Endometrium (tissue), 2 donors: ENCODE results near the gene ERCC6.
A peak's percentile ranks its signal among the peaks of the same experiment; 100 is the strongest.

Source experiments
- FAIRE-seq: peaks from 2 replicates; lab custom pipeline; 2012; peaks lifted over from hg19 to GRCh38; lab: Jason Lieb, UNC
- donor health status: control.
- donor health status: control.

Gene ERCC6

DNA sequence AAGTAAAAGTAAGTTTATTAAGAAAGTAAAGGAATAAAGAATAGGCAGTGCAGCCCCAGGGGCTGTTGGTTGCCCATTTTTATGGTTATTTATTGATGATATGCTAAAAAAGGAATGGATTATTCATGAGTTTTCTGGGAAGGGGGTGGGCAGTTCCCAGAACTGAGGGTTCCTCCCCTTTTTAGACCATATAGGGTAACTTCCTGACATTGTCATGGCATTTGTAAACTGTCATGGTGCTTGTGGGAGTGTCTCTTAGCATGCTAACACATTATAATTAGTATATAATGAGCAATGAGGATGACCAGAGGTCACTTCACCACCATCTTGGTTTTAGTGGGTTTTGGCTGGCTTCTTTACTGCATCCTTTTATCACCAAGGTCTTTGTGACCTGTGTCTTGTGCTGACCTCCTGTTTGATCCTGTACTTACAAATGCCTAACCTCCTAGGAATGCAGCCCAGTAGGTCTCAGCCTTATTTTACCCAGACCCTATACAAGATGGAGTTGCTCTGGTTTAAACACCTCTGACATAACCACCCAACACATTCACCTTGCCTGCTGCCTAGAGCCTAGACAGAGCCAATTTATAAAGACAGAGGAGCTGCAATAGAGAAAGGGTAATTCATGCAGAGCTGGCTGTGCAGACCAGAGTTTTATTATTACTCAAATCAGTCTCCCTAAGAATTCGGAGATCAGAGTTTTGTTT, 10.9 kb upstream of the ERCC6 start:
- no peak for FAIRE-seq

GRCh38 chr10:49543604-49544003, 4.7 kb upstream of the ERCC6 start:
- no peak for FAIRE-seq

DNA sequence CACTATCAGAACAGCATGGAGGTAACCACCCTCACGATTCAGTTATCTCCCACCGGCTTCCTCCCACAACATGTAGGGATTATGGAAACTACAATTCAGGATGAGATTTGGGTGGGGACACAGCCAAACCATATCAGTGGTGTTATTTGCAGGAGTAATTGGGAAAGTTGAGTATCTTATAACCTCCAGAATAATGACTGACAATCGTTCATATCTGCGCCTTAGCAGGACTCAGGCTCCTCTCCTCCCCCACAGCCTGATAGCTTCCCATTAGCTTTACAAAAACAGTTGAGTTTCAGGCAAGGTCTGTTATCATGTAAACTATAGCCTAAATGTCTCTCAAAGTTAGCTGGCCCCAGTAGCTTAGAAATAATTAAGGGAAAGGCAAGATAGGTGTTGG, 3.4 kb upstream of the ERCC6 start:
- no peak for FAIRE-seq

DNA sequence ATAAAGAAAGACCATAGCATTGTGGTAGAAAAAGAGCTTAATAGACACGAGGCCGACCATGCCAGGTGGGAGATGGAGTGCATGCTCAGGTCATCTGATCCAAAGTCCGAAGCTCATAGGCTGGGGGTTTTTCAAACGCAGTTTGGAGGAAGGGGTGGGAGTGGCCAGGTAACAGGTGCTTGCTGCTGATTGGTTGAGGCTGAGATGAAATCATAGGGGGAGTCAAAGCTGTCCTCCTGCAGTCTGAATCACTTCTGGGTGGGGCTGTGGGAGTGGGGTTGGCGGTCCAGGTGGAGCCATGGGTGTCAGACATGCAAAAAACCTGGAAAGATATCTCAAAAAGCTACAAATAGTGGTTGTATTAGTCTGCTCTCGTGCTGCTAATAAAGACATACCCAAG, 2.8 kb upstream of the ERCC6 start:
- no peak for FAIRE-seq

- FAIRE-seq, result no peak
Observed at GRCh38 chr10:49540056-49540797, 1.3 kb upstream of the ERCC6 start.

DNA sequence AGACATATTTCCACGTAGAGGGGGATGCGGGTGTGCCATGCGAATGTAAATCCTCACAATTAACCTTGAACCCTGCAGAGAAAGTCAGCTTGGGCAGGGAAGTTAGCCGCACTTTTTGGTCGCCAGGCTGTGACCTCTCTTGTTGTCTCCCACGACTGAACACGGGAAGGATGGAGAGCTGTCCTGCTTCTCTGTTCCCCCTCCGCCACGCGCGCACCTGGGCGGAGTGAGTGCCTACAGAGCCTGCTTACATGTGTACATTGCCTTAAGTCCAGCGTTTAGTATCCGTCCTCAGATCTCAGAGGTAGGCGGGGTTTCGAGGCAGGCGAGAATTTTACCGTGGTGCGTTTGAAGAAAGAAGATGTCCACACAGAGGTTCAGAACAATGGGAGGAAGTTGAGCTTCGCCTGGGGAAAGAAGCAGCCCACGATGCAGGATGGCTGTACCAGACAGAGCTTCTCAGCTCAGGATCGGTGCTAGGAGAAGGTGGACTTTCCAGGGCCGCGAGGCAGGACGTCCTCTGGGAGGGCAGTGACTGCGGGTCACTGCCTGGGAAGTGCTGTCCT, 482 bp upstream of the ERCC6 start:
- FAIRE-seq, result no peak

- FAIRE-seq, result no peak
Observed at GRCh38 chr10:49534670-49535381, 4.1 kb downstream of the ERCC6 start.

- no peak for FAIRE-seq
Observed at GRCh38 chr10:49532461-49532860, 6.5 kb downstream of the ERCC6 start.

- no peak for FAIRE-seq
Observed at GRCh38 chr10:49528977-49529506, 9.9 kb downstream of the ERCC6 start.

- FAIRE-seq, result no peak
Observed at GRCh38 chr10:49527850-49528249, 11.1 kb downstream of the ERCC6 start.

DNA sequence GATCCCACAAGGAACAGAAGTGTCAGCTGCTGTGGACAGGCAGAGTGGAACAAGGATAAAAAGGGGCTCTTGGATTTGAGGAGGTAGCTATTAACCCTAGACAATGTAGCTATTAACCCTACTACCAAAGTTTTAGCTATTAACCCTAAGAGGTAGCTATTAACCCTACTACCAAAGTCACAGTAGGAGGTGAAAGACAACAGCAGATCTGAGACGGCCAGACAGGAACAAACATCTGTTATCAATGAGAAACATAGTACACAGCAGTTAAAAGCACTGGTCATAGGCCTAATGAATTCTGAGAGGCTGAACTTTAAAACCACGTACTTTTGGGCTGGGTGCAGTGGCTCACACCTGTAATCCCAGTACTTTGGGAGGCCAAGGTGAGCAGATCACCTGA, 11.9 kb downstream of the ERCC6 start:
- no peak for FAIRE-seq

DNA sequence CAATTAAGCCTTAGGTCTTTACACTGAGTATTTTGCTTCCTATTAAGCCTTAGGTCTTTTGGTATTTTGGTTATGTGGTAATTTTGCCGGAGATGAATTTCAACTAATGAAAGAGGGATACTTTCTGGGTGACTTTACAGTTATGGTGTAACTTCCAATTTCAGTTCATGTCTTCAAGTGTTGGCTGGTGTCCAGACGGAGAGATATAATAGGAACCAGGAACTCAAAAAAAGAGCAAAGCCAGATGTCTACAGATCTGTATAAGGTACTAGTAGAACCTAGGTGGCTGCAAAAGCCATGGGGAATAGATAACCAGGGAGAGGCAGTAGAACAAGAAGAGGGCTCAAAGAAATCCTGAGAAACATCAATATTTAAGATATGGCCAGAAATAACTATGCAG, 12.3 kb downstream of the ERCC6 start:
- no peak for FAIRE-seq

DNA sequence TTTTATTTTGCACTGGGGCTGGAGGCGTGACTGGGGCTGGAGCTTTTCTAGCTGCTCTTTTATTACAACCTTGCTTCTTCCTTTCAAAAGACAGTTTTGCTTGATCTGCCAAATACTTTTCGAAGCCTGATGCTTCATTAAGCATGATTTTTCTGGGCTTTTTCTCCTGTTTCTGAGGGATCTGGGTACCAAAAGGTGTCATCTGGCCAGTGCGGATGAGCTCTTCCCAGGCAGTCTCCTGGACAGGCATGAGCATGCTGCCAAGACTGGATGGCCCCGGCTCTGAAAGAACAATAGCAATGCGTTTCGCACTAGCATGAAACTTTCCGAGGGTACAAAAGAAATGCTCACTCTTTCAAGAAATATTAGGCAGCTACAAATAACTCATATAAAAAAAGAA, 14.4 kb downstream of the ERCC6 start:
- FAIRE-seq, result no peak

GRCh38 chr10:49523301-49523700, 15.6 kb downstream of the ERCC6 start:
- FAIRE-seq, result no peak

DNA sequence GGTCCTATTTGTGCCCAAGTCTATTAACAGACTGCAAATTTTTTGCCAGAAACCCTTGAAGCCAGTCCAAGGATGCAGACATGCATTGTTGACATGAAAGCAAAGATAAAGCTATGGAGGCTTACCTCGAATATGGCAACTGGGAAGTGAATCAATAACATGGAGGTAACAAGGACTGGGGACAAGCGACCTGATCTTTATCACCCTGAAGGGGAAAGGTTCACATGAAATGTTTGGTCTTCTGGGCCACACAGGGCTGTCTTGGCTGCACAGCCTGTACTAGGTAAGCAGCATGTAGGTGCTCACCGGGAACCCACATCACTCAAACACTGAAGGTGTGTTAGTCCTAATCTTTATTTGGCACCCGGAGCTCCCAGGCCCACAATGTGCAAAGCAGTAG, 17.9 kb downstream of the ERCC6 start:
- FAIRE-seq, result no peak

DNA sequence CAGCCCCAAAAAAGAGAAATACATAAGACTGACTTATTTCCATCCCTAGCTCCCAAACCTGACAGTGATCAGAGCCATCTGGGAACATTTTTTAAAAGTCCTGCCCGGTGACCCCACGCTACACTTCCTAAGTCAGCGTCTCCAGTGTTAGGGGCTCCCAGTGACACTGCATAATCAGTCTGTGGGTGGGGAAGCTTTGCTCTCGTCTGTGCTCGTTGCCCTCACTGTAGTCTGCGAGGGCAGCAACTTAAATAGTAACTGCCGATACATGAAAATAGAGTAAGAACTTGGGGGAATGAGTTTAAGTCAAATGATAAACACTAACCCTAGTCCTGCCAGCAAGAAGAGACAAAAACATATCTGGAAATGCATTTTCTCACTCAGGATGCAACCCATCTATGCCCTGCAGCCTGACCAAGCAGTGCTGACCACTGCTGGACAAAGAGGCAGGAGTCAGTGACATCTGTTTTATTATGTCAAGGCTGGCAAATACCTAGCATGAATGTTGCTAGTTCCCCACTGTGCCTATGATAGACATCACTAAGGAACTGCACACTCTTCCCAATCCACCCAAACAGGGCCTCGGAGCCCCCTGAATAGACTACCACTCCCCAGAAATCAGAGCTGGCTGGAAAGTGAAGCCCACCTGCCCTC, 18.7 kb downstream of the ERCC6 start:
- FAIRE-seq, result no peak

- FAIRE-seq, result no peak
Observed at GRCh38 chr10:49519717-49520116, 19.2 kb downstream of the ERCC6 start.

- FAIRE-seq, result peak; percentile 57
Observed at GRCh38 chr10:49518982-49519578, 19.8 kb downstream of the ERCC6 start.

GRCh38 chr10:49518566-49518965, 20.4 kb downstream of the ERCC6 start:
- no peak for FAIRE-seq

- FAIRE-seq, result no peak
Observed at GRCh38 chr10:49516216-49516970, 22.5 kb downstream of the ERCC6 start.
